22Rv1 (cell line): Measurements from ENCODE around the gene EML6.

Experiments
- ZFX ChIP-seq: fragments of 450-650 bp; IDR thresholded peaks from 2 replicates; pipeline ENCODE4 v1.6.1; 2017; ENCODE audit warnings: antibody characterized with exemption, borderline replicate concordance
- TF ChIP-seq, protein P1 (sequence below): fragments of 450-650 bp; IDR thresholded peaks from 2 replicates; pipeline ENCODE4 v1.5.1; 2017; ENCODE audit warnings: mild to moderate bottlenecking

DNA sequence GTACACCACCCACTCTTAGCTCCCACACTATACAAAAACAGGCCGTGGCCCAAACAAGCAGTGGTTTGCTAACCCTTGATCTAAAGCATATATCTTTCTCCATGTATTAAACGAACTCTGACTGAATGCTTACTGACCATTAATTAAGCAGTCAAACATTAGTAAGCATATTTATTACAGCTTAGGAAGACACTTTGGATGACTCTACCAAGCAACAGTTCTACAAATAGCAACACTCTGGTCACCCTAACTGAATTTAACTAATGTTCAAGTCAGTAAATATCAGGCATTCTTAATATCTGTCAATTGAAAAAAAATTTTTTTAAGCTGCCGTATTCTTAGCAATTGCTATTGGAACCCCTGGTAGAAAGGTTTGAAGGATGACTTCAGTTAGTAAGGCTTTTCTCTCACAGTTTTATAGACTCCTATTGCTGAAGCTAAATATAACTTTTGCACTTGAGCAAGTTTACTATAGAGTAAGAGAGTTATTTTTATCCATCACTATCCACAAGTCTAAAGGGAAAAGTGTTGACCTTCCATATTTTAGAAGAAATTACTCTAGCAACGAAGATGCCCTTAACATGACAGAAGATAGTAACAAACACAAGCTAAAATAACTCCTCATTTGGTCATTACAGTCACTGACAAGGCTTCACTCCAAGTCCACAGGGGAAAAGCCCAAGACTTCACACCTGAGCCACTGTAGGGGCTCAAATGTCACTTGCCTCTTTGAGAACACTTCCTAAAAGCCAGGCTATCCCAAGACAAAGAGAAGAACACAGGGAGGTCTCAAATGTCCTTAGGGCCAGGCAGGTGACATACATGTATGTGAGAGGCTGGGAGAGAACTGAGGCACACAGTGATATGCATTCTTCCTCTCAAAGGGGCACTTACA lies 252.4 kb downstream of the EML6 start:
- TF ChIP-seq, protein P1, sequence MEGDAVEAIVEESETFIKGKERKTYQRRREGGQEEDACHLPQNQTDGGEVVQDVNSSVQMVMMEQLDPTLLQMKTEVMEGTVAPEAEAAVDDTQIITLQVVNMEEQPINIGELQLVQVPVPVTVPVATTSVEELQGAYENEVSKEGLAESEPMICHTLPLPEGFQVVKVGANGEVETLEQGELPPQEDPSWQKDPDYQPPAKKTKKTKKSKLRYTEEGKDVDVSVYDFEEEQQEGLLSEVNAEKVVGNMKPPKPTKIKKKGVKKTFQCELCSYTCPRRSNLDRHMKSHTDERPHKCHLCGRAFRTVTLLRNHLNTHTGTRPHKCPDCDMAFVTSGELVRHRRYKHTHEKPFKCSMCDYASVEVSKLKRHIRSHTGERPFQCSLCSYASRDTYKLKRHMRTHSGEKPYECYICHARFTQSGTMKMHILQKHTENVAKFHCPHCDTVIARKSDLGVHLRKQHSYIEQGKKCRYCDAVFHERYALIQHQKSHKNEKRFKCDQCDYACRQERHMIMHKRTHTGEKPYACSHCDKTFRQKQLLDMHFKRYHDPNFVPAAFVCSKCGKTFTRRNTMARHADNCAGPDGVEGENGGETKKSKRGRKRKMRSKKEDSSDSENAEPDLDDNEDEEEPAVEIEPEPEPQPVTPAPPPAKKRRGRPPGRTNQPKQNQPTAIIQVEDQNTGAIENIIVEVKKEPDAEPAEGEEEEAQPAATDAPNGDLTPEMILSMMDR: no peak
- no peak for TF ChIP-seq ZFX
